ENCODE results near the gene SCRN2.

SCRN2 gene

GRCh38 chr17:47821031-47821423, 20.0 kb downstream of the SCRN2 start:
- DNase-seq (ENCODE audit: low spot score), result no peak

GRCh38 chr17:47820033-47820789, 20.9 kb downstream of the SCRN2 start:
- no peak for DNase-seq (ENCODE audit: low spot score)

GRCh38 chr17:47819475-47819874, 21.6 kb downstream of the SCRN2 start:
- DNase-seq (ENCODE audit: low spot score), result no peak

- DNase-seq (ENCODE audit: low spot score), result no peak
These were observed 22.9 kb downstream of the SCRN2 start for GRCh38 chr17:47818002-47818695.

- no peak for DNase-seq (ENCODE audit: low spot score)
These were observed 24.1 kb downstream of the SCRN2 start for GRCh38 chr17:47816947-47817346.

GRCh38 chr17:47816111-47816735, 24.9 kb downstream of the SCRN2 start:
- DNase-seq (ENCODE audit: low spot score), result no peak

GRCh38 chr17:47815106-47815918, 25.8 kb downstream of the SCRN2 start:
- DNase-seq (ENCODE audit: low spot score), result no peak

GRCh38 chr17:47813512-47814031, 27.5 kb downstream of the SCRN2 start:
- no peak for DNase-seq (ENCODE audit: low spot score)

GRCh38 chr17:47813077-47813476, 28.0 kb downstream of the SCRN2 start:
- no peak for DNase-seq (ENCODE audit: low spot score)

- no peak for DNase-seq (ENCODE audit: low spot score)
These were observed 28.7 kb downstream of the SCRN2 start for GRCh38 chr17:47812146-47812920.

- no peak for DNase-seq (ENCODE audit: low spot score)
These were observed 29.4 kb downstream of the SCRN2 start for GRCh38 chr17:47811709-47812108.

- no peak for DNase-seq (ENCODE audit: low spot score)
These were observed 30.0 kb downstream of the SCRN2 start for GRCh38 chr17:47810901-47811635.

- peak; percentile 90 for DNase-seq (ENCODE audit: low spot score)
These were observed 30.8 kb downstream of the SCRN2 start for GRCh38 chr17:47810200-47810821.

- no peak for DNase-seq (ENCODE audit: low spot score)
These were observed 32.1 kb downstream of the SCRN2 start for GRCh38 chr17:47808830-47809480.

GRCh38 chr17:47808036-47808829, 32.8 kb downstream of the SCRN2 start:
- DNase-seq (ENCODE audit: low spot score), result no peak

GRCh38 chr17:47807421-47807820, 33.7 kb downstream of the SCRN2 start:
- no peak for DNase-seq (ENCODE audit: low spot score)

GRCh38 chr17:47806913-47807255, 34.2 kb downstream of the SCRN2 start:
- DNase-seq (ENCODE audit: low spot score), result no peak

GRCh38 chr17:47806026-47806912, 34.8 kb downstream of the SCRN2 start:
- no peak for DNase-seq (ENCODE audit: low spot score)

Measured in AG08396 (cell line).